GM18517 (cell line): Measurements from ENCODE around the gene PPP2R1A.
A peak's percentile ranks its signal among the peaks of the same experiment; 100 is the strongest.
"Not testable (repeated sequence)": the region's sequence is repeated elsewhere in the genome, so short reads cannot be mapped to it uniquely, and the experiment has no call there.

Experiments
- ATAC-seq: cut with Tn5 transposase; IDR thresholded peaks from one replicate; pipeline ENCODE4 v1.9.1; 2021; ENCODE audit warnings: mild to moderate bottlenecking, moderate library complexity; ENCODE audit not compliant: unreplicated experiment

The PPP2R1A gene

GRCh38 chr19:52237197-52237596, 47.3 kb downstream of the PPP2R1A start:
- ATAC-seq, result no peak

GRCh38 chr19:52237771-52238400, 48.0 kb downstream of the PPP2R1A start:
- no peak for ATAC-seq

GRCh38 chr19:52244021-52244420, 54.2 kb downstream of the PPP2R1A start:
- ATAC-seq, result no peak

- ATAC-seq, result no peak
Observed at GRCh38 chr19:52248241-52248640, 58.4 kb downstream of the PPP2R1A start.

GRCh38 chr19:52258426-52258825, 68.6 kb downstream of the PPP2R1A start:
- ATAC-seq, result no peak

- ATAC-seq, result not testable (repeated sequence)
Observed at GRCh38 chr19:52265556-52265955, 75.7 kb downstream of the PPP2R1A start.

- ATAC-seq, result peak; percentile 85
Observed at GRCh38 chr19:52269338-52270261, 79.7 kb downstream of the PPP2R1A start, which contains the start of gene ZNF766. TSS of gene ZNF766 (plus strand) at chr19:52269587. CDS start at chr19:52269614, 27 bp downstream.

GRCh38 chr19:52270266-52270885, 80.5 kb downstream of the PPP2R1A start:
- ATAC-seq, result no peak

GRCh38 chr19:52273301-52273700, 83.4 kb downstream of the PPP2R1A start:
- no peak for ATAC-seq

GRCh38 chr19:52274191-52274590, 84.3 kb downstream of the PPP2R1A start:
- no peak for ATAC-seq

GRCh38 chr19:52275988-52276387, 86.1 kb downstream of the PPP2R1A start:
- no peak for ATAC-seq

GRCh38 chr19:52277471-52277870, 87.6 kb downstream of the PPP2R1A start:
- no peak for ATAC-seq
